ENCODE results near the gene OSBPL10.

OSBPL10 gene

DNA sequence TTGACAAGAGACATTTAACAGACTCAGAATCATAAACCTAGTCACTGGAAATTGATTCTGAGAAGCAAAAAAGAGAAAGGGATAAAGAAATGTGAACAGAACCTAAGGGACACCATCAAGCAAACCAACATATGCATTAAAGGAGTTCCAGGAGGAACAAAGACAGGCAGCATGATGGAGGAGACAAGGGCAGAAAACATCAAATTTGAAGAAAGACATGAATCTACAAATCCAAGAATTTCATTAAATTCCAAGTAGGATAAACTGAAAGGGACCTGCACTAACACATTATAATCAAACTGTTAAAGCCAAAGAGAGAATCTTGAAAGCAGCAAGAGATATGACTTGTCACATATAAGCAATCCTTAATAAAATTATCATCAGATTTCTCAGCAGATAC lies 326.1 kb downstream of the OSBPL10 start:
- H3K9me3 ChIP-seq (ENCODE audit: low read length) = peaks cover 7% of the 10 kb centered on the region
- H3K27me3 ChIP-seq (ENCODE audit: insufficient read depth, low read length) = no peaks in the 10 kb centered on the region
- no peak overlapping the region for H3K4me3 ChIP-seq (ENCODE audit: low read length)
- no peaks in the 10 kb centered on the region for H3K36me3 ChIP-seq (ENCODE audit: insufficient read depth, low read length)
- H3K4me1 ChIP-seq (ENCODE audit: insufficient read depth, low read length) = no peaks in the 10 kb centered on the region
- no peak overlapping the region for H2AFZ ChIP-seq (ENCODE audit: low read depth, low read length)

DNA sequence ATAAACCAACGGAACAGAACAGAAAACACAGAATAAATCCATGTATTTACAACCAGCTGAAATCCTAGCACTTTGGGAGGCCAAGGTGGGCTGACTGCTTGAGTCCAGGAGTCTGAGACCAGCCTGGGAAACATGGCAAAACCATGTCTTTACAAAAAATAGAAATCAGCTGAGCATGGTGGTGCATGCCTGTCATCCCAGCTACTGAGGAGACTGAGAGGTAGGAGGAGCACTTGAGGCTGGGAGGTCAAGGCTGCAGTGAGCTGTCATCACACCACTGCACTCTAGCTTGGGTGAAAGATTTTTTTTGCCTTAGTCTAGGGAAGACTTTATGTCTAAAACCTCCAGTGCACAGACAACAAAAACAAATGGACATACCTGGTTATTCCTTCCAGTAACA lies 327.6 kb downstream of the OSBPL10 start:
- Histone ChIP-seq H3K36me3 (ENCODE audit: insufficient read depth, low read length) (no peaks in the 10 kb centered on the region), H3K9me3 (ENCODE audit: low read length) (peaks cover 13% of the 10 kb centered on the region), H2AFZ (ENCODE audit: low read depth, low read length) (no peak overlapping the region), H3K27me3 (ENCODE audit: insufficient read depth, low read length) (no peaks in the 10 kb centered on the region), H3K4me1 (ENCODE audit: insufficient read depth, low read length) (no peaks in the 10 kb centered on the region), H3K4me3 (ENCODE audit: low read length) (no peak overlapping the region)

DNA sequence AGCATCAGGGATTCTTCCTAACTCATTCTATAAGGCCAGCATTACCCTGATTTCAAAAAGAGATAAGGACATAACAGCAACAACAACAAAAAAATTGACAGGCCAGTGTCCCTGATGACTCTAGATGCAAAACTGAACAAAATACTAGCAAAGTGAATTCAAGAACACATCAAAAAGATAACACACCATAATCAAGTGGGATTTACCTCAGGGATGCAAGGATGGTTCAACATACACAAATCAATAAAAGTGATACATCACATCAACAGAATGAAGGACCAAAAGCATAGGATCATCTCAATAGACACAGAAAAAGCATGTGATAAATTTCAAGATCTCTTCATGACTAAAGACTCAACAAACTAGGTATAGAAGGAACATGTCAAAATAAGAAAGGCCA lies 328.8 kb downstream of the OSBPL10 start:
- Histone ChIP-seq H3K4me1 (ENCODE audit: insufficient read depth, low read length) (no peaks in the 10 kb centered on the region), H3K9me3 (ENCODE audit: low read length) (peaks cover 21% of the 10 kb centered on the region), H3K4me3 (ENCODE audit: low read length) (no peak overlapping the region), H2AFZ (ENCODE audit: low read depth, low read length) (no peak overlapping the region), H3K27me3 (ENCODE audit: insufficient read depth, low read length) (no peaks in the 10 kb centered on the region), H3K36me3 (ENCODE audit: insufficient read depth, low read length) (peaks cover 5% of the 10 kb centered on the region)

DNA sequence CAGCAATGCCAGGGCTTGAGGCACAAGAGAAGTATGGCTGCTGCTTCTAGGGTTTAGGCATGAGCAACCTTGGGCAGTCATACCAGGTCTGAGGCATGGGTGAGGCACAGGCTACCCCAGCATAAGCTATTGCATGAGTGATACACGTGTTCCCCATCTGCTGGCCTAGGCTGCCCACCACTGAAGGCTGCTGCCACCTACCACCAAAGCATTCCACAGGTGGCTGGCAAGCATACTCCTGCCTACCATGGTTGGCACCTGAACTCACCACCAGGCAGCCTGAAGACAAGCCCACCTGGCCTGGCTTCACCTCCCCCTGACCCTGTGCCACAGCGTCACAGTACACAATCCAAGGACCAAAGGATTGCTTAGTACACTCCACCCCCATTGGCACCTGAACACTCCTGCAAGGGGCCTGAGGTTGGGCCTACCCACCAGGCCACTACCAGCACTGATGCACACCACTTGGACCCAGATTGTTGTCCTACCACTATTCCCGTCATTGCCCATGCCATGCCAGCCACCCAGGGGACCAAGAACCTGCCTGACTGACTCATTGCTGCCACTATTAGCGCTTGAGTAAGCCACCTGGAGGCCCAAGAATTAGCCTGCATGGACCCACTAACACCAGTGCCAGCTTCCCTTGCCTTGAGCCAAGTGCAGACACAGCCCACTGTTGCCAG lies 332.6 kb downstream of the OSBPL10 start:
- H3K4me1 ChIP-seq (ENCODE audit: insufficient read depth, low read length) = no peaks in the 10 kb centered on the region
- peaks cover 25% of the 10 kb centered on the region for H3K9me3 ChIP-seq (ENCODE audit: low read length)
- no peak overlapping the region for H3K4me3 ChIP-seq (ENCODE audit: low read length)
- peaks cover 12% of the 10 kb centered on the region for H3K36me3 ChIP-seq (ENCODE audit: insufficient read depth, low read length)
- H3K27me3 ChIP-seq (ENCODE audit: insufficient read depth, low read length) = no peaks in the 10 kb centered on the region
- H2AFZ ChIP-seq (ENCODE audit: low read depth, low read length) = no peak overlapping the region

DNA sequence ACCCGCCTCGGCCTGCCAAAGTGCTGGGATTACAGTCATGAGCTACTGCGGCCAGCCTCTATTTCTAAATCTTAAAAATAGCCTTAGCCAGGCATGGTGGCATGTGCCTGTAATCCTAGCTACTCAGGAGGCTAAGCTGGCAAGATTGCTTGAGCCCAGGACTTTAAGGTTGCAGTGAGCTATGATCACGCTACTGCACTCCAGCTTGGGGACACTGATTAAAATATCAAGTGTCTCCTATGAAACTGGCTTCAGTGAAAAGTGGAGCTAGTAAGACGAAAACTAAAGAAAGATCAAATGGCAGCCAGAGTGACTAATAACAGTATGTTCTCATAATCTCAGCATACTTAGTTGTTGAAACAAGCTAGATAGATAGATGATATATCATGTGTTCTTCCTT lies 335.8 kb downstream of the OSBPL10 start:
- no peak overlapping the region for H3K4me3 ChIP-seq (ENCODE audit: low read length)
- peaks cover 12% of the 10 kb centered on the region for H3K36me3 ChIP-seq (ENCODE audit: insufficient read depth, low read length)
- no peaks in the 10 kb centered on the region for H3K27me3 ChIP-seq (ENCODE audit: insufficient read depth, low read length)
- peaks cover 21% of the 10 kb centered on the region for H3K9me3 ChIP-seq (ENCODE audit: low read length)
- no peak overlapping the region for H2AFZ ChIP-seq (ENCODE audit: low read depth, low read length)
- no peaks in the 10 kb centered on the region for H3K4me1 ChIP-seq (ENCODE audit: insufficient read depth, low read length)

DNA sequence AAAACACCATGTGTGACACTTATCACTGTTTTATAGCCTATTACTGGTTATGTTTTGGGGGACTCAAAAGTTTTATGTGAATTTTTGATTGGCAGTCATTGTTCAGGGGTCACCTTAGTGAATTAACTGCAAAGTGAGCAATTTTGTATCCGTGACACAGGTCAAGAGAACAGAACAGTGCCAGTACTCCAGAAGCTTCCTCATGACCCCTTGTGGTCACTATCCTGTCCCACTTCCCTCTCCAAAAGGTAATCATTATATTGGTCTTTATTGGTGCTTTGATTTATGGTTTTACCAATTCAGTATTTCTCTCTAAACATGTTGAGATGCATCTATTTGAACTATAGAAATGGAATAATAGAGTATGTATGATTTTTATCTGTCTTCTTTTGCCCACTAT lies 341.2 kb downstream of the OSBPL10 start:
- Histone ChIP-seq H2AFZ (ENCODE audit: low read depth, low read length) (no peak overlapping the region), H3K36me3 (ENCODE audit: insufficient read depth, low read length) (peaks cover 10% of the 10 kb centered on the region), H3K27me3 (ENCODE audit: insufficient read depth, low read length) (no peaks in the 10 kb centered on the region), H3K9me3 (ENCODE audit: low read length) (no peaks in the 10 kb centered on the region), H3K4me3 (ENCODE audit: low read length) (no peak overlapping the region), H3K4me1 (ENCODE audit: insufficient read depth, low read length) (no peaks in the 10 kb centered on the region)

DNA sequence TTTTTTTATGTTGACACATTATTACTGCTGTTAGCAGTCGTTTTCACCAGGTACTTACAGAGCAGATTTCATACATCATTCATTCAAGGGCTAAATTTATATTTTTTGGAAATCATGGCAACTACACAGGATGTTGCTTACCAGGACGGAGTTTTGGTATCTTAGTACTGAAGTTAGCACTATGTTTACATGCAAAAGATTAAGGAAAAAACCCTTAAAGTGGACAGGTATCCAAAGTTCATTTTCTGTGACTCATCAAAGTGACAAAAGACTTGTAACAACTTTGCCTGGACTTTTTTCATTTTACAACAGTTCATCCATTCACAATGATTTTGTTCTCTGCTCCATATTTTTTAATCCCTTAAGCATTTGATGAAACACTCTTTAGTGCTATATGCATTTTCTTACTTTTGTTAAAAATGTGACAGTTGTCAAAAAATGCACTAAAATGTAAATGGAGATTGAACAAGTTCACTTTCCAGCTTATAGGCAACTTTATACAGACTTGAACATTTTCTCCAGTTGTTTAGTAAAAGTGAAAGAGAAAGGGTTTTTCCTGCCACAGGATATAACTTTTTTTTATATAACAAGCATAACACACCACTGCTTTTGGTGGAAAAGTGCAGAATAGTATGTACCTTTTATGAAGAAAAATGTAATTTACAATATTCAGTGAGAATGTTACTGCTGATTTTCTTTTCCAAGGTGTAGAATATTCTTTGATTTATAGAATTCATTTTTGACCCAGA lies 344.2 kb downstream of the OSBPL10 start:
- Histone ChIP-seq H3K36me3 (ENCODE audit: insufficient read depth, low read length) (peaks cover 19% of the 10 kb centered on the region), H3K27me3 (ENCODE audit: insufficient read depth, low read length) (no peaks in the 10 kb centered on the region), H2AFZ (ENCODE audit: low read depth, low read length) (no peak overlapping the region), H3K9me3 (ENCODE audit: low read length) (no peaks in the 10 kb centered on the region), H3K4me3 (ENCODE audit: low read length) (no peak overlapping the region), H3K4me1 (ENCODE audit: insufficient read depth, low read length) (no peaks in the 10 kb centered on the region)

DNA sequence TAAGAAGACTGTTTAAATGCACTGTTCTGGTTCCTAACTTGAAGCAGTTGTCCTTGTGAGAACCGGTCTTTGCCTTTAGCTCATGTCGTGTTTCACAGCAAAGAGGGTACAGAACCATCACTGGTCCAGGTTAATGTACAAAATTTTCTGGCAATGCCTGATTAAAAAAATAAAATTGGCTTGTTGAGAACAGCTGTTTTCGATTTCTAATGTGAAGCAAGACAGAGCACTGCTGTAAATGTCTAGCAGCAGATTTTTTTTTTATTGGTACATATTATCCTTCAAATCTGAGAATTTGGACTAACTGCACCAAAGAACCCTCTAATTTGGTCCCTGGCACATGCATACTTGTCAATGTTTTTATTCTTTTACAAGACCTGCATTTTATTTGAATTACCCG lies 345.0 kb downstream of the OSBPL10 start:
- Histone ChIP-seq H3K27me3 (ENCODE audit: insufficient read depth, low read length) (no peaks in the 10 kb centered on the region), H3K36me3 (ENCODE audit: insufficient read depth, low read length) (peaks cover 26% of the 10 kb centered on the region), H3K9me3 (ENCODE audit: low read length) (no peaks in the 10 kb centered on the region), H3K4me1 (ENCODE audit: insufficient read depth, low read length) (no peaks in the 10 kb centered on the region), H3K4me3 (ENCODE audit: low read length) (no peak overlapping the region), H2AFZ (ENCODE audit: low read depth, low read length) (no peak overlapping the region)

DNA sequence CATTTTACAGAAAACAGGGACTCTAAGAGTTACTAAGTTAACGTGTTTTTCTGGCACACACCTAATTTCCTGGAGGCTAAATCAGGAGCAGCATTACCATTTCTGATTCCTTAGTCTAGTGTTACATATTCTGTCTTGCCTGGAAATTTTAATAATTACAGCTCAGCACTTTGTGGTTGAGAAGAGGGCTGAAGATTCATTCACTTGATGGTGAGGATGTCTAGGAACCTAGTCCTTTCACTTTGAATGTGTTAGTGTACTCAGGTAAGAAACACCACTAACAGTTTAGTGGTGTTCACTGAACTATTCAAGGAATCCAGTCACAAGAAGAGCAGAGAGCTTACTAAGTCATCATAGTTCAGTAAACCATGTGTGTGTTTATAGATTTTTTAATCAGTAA lies 345.5 kb downstream of the OSBPL10 start:
- Histone ChIP-seq H3K4me3 (ENCODE audit: low read length) (no peak overlapping the region), H3K9me3 (ENCODE audit: low read length) (no peaks in the 10 kb centered on the region), H3K27me3 (ENCODE audit: insufficient read depth, low read length) (no peaks in the 10 kb centered on the region), H2AFZ (ENCODE audit: low read depth, low read length) (no peak overlapping the region), H3K36me3 (ENCODE audit: insufficient read depth, low read length) (peaks cover 29% of the 10 kb centered on the region), H3K4me1 (ENCODE audit: insufficient read depth, low read length) (no peaks in the 10 kb centered on the region)

DNA sequence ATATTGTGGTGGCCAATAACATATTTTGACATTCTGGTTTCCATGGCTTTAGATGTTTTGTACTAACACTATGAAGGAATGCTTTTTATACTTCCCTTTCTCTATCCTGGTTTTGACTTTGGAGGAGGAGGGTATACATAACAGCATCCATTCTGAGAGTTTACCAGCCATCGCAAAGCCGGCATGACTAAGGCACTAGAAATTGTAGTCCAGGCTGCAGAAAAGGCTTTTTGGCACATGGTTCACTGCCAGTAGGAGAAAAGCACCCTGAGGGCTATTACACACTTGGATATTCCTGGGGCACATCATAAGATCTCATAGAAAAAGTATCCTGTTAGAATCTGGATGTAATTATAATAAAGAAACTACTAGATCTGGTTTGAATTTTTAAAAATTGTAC lies 346.6 kb downstream of the OSBPL10 start:
- no peaks in the 10 kb centered on the region for H3K4me1 ChIP-seq (ENCODE audit: insufficient read depth, low read length)
- no peaks in the 10 kb centered on the region for H3K9me3 ChIP-seq (ENCODE audit: low read length)
- H3K36me3 ChIP-seq (ENCODE audit: insufficient read depth, low read length) = peaks cover 38% of the 10 kb centered on the region
- no peaks in the 10 kb centered on the region for H3K27me3 ChIP-seq (ENCODE audit: insufficient read depth, low read length)
- H3K4me3 ChIP-seq (ENCODE audit: low read length) = no peak overlapping the region
- no peak overlapping the region for H2AFZ ChIP-seq (ENCODE audit: low read depth, low read length)

DNA sequence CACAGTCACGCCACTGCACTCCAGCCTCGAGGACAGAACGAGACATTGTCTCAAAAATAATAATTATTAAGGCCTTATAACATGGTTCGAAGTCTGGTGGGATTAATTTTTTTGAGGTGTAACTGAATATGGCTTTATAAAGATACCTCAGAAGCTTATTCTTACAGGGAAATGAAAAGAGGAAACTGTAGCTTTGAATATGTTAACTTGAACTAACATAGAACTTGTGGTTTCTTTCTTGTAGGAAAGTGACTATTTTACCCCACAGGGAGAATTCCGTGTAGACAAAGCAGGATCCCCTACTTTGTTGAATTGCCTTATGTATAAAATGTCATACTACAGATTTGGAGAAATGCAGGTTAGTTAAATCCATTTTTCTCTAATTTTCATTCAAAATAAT lies 352.0 kb downstream of the OSBPL10 start:
- Histone ChIP-seq H3K27me3 (ENCODE audit: insufficient read depth, low read length) (no peaks in the 10 kb centered on the region), H2AFZ (ENCODE audit: low read depth, low read length) (no peak overlapping the region), H3K4me3 (ENCODE audit: low read length) (no peak overlapping the region), H3K4me1 (ENCODE audit: insufficient read depth, low read length) (no peaks in the 10 kb centered on the region), H3K9me3 (ENCODE audit: low read length) (no peaks in the 10 kb centered on the region), H3K36me3 (ENCODE audit: insufficient read depth, low read length) (peaks cover 68% of the 10 kb centered on the region)

DNA sequence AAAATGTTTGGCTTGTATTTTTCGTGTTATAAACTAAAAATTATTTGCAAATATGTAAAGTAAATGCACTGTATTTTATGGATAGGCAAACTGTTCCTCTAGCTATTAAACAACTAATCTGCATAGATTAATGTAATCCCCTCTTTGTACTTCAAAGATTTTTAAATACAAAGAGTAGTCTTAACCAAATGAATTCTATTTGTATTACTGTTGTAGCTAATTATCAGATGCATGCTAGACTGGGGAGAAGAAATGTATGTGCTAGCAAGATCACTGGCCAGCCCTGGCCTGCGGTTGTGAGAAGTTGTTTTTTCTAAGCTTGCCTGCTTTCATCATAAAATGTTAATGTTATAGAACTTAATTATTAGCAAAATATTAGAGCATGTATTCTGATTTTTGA lies 355.7 kb downstream of the OSBPL10 start:
- Histone ChIP-seq H3K27me3 (ENCODE audit: insufficient read depth, low read length) (no peaks in the 10 kb centered on the region), H3K36me3 (ENCODE audit: insufficient read depth, low read length) (peaks cover 71% of the 10 kb centered on the region), H3K4me1 (ENCODE audit: insufficient read depth, low read length) (no peaks in the 10 kb centered on the region), H3K9me3 (ENCODE audit: low read length) (no peaks in the 10 kb centered on the region), H3K4me3 (ENCODE audit: low read length) (no peak overlapping the region), H2AFZ (ENCODE audit: low read depth, low read length) (no peak overlapping the region)

DNA sequence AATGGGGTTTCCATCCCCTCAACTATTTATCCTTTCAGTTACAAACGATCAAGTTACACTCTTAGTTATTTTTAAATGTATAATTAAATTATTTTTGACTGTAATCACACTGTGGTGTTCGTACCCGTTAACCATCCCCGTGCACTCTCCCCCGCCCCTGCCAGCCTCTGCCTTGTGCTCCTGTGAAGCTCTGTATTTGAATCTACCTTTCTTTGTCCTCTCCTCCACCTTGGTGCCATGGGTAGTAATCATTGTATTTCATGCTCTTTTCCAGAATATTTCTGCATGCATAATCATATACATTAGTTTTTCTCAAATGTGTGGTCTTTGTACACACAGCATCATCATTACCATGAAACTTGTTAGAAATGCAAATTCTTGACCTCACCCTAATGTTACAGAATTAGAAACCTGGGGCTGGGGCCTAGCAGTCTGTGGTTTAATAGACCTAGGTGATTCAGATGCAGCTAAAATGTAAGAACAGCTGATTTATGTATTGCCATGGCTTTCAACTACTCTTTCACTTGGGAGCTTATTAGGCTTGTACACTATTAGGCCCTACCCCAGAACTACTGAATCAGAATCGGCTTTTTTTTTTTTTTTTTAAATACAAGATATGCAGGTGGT lies 356.9 kb downstream of the OSBPL10 start:
- Histone ChIP-seq H3K27me3 (ENCODE audit: insufficient read depth, low read length) (no peaks in the 10 kb centered on the region), H3K4me1 (ENCODE audit: insufficient read depth, low read length) (no peaks in the 10 kb centered on the region), H3K36me3 (ENCODE audit: insufficient read depth, low read length) (peaks cover 69% of the 10 kb centered on the region), H3K9me3 (ENCODE audit: low read length) (no peaks in the 10 kb centered on the region), H3K4me3 (ENCODE audit: low read length) (no peak overlapping the region), H2AFZ (ENCODE audit: low read depth, low read length) (no peak overlapping the region)
